ENCODE results near the gene ITM2C.

DNA sequence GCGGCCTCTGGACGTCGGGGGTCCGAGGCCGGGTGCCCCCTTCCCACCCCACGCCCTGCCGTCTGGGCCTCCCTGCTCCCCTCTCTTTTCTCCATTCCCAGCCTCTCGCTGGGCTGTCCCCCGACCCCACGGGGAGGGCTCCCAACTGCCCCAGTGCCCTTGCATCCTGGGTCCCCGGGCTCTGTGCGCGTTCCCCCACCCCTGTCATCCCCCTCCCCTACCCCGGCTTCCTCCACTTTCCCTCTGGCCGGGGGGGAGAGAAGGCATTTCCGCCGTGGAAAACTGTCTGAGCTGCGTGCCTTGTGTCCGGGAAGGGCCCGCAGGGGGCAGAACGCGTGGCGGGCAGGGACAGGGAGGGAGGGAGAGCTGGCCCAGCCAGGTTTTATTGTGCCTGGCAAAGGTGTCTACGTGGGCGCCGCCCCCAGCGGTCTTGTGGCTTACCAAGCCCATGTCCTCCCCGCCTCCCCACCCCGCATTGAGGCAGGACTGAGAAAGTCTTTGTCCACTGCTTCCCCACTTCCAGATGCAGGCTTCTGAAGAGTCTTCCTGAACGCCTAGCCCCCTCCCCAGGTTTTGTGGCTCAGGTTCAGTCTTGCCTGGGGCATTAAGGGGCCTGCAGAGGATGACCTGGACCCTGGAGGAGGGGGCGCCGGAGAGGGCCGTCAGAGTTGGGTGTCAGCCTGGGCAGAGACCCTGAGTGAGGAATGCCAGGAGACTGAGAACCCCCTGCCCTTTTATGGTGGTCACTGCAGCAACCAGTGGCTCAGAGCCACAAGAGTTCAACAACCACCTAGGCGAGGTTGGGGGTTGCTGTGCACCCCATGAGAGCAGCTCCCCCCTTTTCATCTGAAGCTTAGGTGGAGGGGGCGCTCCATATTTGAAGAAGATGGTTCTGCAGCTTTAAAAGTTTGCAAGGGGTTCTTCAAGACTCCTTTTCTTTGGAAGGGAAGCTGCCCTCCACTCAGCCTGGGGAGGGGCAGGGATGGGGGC, 1.3 kb downstream of the ITM2C start:
- no peak for TF ChIP-seq TAF1 (IDR thresholded peaks at IDR 0.05; ENCODE audit: borderline replicate concordance, insufficient read depth, low read length)
- TF ChIP-seq POLR2AphosphoS5 (IDR thresholded peaks at IDR 0.05; ENCODE audit: low read depth, low read length), result no peak
- no peak for TF ChIP-seq REST (IDR thresholded peaks at IDR 0.05; ENCODE audit: insufficient read depth in 1 of 2, low read depth in 2 of 2, low read length in 2 of 2)

Measured in PFSK-1 (cell line).